ENCODE measurements around the gene SLC27A1.
A peak's percentile ranks its signal among the peaks of the same experiment; 100 is the strongest.
"Not testable (repeated sequence)": the region's sequence is repeated elsewhere in the genome, so short reads cannot be mapped to it uniquely, and the experiment has no call there.

SLC27A1 gene

DNA sequence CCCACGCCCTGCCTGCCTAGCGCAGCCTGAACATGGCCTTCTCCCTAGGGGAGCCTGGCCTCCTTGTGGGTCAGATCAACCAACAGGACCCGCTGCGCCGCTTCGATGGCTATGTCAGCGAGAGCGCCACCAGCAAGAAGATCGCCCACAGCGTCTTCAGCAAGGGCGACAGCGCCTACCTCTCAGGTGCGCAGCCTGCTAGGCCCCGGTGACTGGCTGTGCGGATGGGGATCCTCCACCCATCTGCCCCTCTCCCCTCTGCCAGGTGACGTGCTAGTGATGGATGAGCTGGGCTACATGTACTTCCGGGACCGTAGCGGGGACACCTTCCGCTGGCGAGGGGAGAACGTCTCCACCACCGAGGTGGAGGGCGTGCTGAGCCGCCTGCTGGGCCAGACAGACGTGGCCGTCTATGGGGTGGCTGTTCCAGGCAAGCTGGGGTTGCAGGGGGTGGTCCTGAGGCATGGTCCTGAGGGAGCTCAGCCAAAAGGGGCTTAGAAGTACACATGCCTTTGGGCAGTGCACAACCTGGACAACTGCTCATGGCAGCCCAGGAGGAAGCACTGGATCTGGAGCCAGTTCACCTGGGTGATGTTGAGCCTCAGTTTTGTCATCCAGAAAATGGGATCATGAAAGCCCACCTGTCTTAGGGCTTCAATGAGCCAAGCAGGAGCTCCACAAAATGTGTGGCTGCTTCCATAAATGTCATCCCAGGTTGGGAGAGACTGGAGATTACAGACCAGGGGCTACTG is 30.3 kb downstream of the SLC27A1 start:
- no peak overlapping the region for H3K27ac ChIP-seq (ENCODE audit: low read length)
- no peaks in the 10 kb centered on the region for H3K27me3 ChIP-seq (ENCODE audit: control insufficient read depth in 1 of 2, insufficient read depth in 2 of 2, low read length in 2 of 2)
- H3K9me3 ChIP-seq (ENCODE audit: control insufficient read depth in 2 of 2, low read length in 2 of 2) = no peaks in the 10 kb centered on the region
- no peak overlapping the region for H3K9ac ChIP-seq (ENCODE audit: low read length in 2 of 2)
- peaks cover 8 to 9% of the 10 kb centered on the region in 2 donors for H3K36me3 ChIP-seq (ENCODE audit: control insufficient read depth in 2 of 2, insufficient read depth in 2 of 2, low read length in 2 of 2)
- no peak overlapping the region for H3K4me3 ChIP-seq (ENCODE audit: low read length in 2 of 2)
- H3K4me1 ChIP-seq (ENCODE audit: control insufficient read depth, insufficient read depth, low read length) = peaks cover 7% of the 10 kb centered on the region

DNA sequence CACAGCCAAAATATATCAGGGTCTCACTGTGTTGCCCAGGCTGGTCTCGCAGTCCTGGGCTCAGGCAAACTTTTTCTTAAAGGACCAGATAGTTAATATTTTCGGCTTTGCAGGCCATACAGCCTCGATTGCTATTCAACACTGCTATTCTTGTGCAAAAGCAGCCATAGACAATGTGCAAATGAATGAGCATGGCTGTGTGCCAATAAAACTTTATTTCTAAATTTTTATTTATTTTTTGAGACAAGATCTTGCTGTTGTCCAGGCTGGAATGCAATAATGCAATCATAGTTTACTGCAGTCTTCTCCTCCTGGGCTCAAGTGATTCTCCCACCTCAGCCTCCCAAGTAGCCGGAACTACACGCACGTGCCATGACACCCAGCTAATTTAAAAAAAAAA is 32.9 kb downstream of the SLC27A1 start:
- Histone ChIP-seq H3K36me3 (ENCODE audit: control insufficient read depth in 2 of 2, insufficient read depth in 2 of 2, low read length in 2 of 2) (peaks cover 8 to 9% of the 10 kb centered on the region in 2 donors), H3K9ac (ENCODE audit: low read length in 2 of 2) (no peak overlapping the region), H3K4me3 (ENCODE audit: low read length in 2 of 2) (no peak overlapping the region), H3K27ac (ENCODE audit: low read length) (no peak overlapping the region), H3K4me1 (ENCODE audit: control insufficient read depth, insufficient read depth, low read length) (peaks cover 9% of the 10 kb centered on the region), H3K27me3 (ENCODE audit: control insufficient read depth in 1 of 2, insufficient read depth in 2 of 2, low read length in 2 of 2) (no peaks in the 10 kb centered on the region), H3K9me3 (ENCODE audit: control insufficient read depth in 2 of 2, low read length in 2 of 2) (no peaks in the 10 kb centered on the region)

DNA sequence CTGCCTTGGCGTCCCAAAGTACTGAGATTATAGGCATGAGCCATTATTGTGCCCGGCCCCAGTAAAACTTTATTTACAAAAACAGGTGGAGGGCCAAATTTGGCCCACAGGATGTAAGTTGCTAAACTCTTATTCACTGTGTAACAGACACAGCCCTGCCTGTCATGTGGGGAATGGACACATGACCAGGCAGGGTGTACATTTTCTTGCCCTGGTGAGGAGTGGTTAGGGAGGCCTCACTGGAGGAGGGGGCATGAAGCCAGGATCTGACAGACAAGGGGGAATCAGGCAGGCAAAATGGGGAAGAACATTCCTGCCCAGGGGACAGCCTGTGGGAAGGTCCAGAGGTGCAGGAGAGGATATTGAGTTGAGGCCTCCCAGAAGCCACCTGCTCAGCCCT is 33.7 kb downstream of the SLC27A1 start:
- no peak overlapping the region for H3K4me3 ChIP-seq (ENCODE audit: low read length in 2 of 2)
- no peaks in the 10 kb centered on the region for H3K27me3 ChIP-seq (ENCODE audit: control insufficient read depth in 1 of 2, insufficient read depth in 2 of 2, low read length in 2 of 2)
- no peak overlapping the region for H3K9ac ChIP-seq (ENCODE audit: low read length in 2 of 2)
- peaks cover 9% of the 10 kb centered on the region for H3K4me1 ChIP-seq (ENCODE audit: control insufficient read depth, insufficient read depth, low read length)
- peaks cover 8 to 9% of the 10 kb centered on the region in 2 donors for H3K36me3 ChIP-seq (ENCODE audit: control insufficient read depth in 2 of 2, insufficient read depth in 2 of 2, low read length in 2 of 2)
- H3K9me3 ChIP-seq (ENCODE audit: control insufficient read depth in 2 of 2, low read length in 2 of 2) = no peaks in the 10 kb centered on the region
- H3K27ac ChIP-seq (ENCODE audit: low read length) = no peak overlapping the region

DNA sequence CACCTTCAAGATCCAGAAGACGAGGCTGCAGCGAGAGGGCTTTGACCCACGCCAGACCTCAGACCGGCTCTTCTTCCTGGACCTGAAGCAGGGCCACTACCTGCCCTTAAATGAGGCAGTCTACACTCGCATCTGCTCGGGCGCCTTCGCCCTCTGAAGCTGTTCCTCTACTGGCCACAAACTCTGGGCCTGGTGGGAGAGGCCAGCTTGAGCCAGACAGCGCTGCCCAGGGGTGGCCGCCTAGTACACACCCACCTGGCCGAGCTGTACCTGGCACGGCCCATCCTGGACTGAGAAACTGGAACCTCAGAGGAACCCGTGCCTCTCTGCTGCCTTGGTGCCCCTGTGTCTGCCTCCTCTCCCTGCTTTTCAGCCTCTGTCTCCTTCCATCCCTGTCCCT is 34.1 kb downstream of the SLC27A1 start:
- no peak overlapping the region for H3K9ac ChIP-seq (ENCODE audit: low read length in 2 of 2)
- no peak overlapping the region for H3K4me3 ChIP-seq (ENCODE audit: low read length in 2 of 2)
- H3K27me3 ChIP-seq (ENCODE audit: control insufficient read depth in 1 of 2, insufficient read depth in 2 of 2, low read length in 2 of 2) = no peaks in the 10 kb centered on the region
- peaks cover 8 to 9% of the 10 kb centered on the region in 2 donors for H3K36me3 ChIP-seq (ENCODE audit: control insufficient read depth in 2 of 2, insufficient read depth in 2 of 2, low read length in 2 of 2)
- peaks cover 9% of the 10 kb centered on the region for H3K4me1 ChIP-seq (ENCODE audit: control insufficient read depth, insufficient read depth, low read length)
- no peak overlapping the region for H3K27ac ChIP-seq (ENCODE audit: low read length)
- no peaks in the 10 kb centered on the region for H3K9me3 ChIP-seq (ENCODE audit: control insufficient read depth in 2 of 2, low read length in 2 of 2)

DNA sequence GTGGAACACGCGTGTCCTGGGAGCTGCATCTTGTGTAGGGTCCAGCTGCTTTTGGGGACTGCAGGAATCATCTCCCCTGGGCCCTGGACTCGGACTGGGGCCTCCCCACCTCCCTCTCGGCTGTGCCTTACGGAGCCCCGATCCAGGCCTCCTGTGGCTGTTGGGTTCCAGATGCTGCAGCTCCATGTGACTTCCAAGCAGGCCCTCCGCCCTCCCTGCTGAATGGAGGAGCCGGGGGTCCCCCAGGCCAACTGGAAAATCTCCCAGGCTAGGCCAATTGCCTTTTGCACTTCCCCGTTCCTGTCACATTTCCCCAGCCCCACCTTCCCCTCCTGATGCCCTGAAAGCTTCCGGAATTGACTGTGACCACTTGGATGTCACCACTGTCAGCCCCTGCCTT is 34.9 kb downstream of the SLC27A1 start:
- peaks cover 8 to 9% of the 10 kb centered on the region in 2 donors for H3K36me3 ChIP-seq (ENCODE audit: control insufficient read depth in 2 of 2, insufficient read depth in 2 of 2, low read length in 2 of 2)
- no peaks in the 10 kb centered on the region for H3K9me3 ChIP-seq (ENCODE audit: control insufficient read depth in 2 of 2, low read length in 2 of 2)
- H3K27ac ChIP-seq (ENCODE audit: low read length) = no peak overlapping the region
- H3K4me3 ChIP-seq (ENCODE audit: low read length in 2 of 2) = no peak overlapping the region
- no peak overlapping the region for H3K9ac ChIP-seq (ENCODE audit: low read length in 2 of 2)
- no peaks in the 10 kb centered on the region for H3K27me3 ChIP-seq (ENCODE audit: control insufficient read depth in 1 of 2, insufficient read depth in 2 of 2, low read length in 2 of 2)
- H3K4me1 ChIP-seq (ENCODE audit: control insufficient read depth, insufficient read depth, low read length) = peaks cover 9% of the 10 kb centered on the region

DNA sequence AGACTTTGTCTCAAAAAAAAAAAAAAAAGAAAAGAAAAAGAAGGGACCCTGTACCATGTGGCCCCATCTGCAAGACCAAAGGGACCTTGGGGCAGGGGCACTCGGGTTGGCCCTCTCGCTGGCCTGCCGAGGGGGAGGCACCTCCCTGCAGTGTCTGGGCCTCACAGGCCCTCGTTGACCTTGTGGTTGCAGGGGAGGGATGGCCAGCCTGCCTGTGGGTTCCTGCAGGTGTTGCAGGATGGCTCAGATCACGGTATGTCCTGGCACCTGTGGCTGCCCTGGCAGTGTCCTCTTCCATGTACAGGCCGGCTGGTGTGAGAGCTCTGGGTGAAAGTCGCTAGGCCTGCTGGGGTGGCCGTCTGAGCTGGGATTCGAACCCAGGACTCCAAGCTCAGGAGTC is 36.4 kb downstream of the SLC27A1 start:
- Histone ChIP-seq H3K9me3 (ENCODE audit: control insufficient read depth in 2 of 2, low read length in 2 of 2) (no peaks in the 10 kb centered on the region), H3K4me1 (ENCODE audit: control insufficient read depth, insufficient read depth, low read length) (peaks cover 17% of the 10 kb centered on the region), H3K9ac (ENCODE audit: low read length in 2 of 2) (no peak overlapping the region), H3K36me3 (ENCODE audit: control insufficient read depth in 2 of 2, insufficient read depth in 2 of 2, low read length in 2 of 2) (no peaks in the 10 kb centered on the region), H3K27me3 (ENCODE audit: control insufficient read depth in 1 of 2, insufficient read depth in 2 of 2, low read length in 2 of 2) (no peaks in the 10 kb centered on the region), H3K4me3 (ENCODE audit: low read length in 2 of 2) (no peak overlapping the region), H3K27ac (ENCODE audit: low read length) (no peak overlapping the region)

DNA sequence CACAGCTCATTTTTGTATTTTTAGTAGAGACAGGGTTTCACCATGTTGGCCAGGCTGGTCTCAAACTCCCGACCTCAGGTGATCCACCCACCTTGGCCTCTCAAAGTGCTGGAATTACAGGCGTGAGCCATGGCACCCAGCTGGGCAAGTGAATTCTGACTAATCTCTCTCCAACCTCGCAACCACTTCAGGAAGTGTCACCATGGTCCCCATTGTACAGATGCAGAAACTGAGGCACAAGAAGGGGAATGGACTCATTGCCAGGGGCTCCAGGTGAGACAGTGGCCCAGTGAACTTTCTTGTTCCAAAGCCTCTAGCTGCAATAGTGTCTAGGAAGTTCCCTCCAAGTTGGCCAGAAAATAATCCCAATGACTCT is 38.2 kb downstream of the SLC27A1 start:
- peaks cover 26% of the 10 kb centered on the region for H3K4me1 ChIP-seq (ENCODE audit: control insufficient read depth, insufficient read depth, low read length)
- H3K9ac ChIP-seq (ENCODE audit: low read length in 2 of 2); H3K36me3 ChIP-seq (ENCODE audit: control insufficient read depth in 2 of 2, insufficient read depth in 2 of 2, low read length in 2 of 2); H3K27ac ChIP-seq (ENCODE audit: low read length); H3K27me3 ChIP-seq (ENCODE audit: control insufficient read depth in 1 of 2, insufficient read depth in 2 of 2, low read length in 2 of 2); H3K9me3 ChIP-seq (ENCODE audit: control insufficient read depth in 2 of 2, low read length in 2 of 2); H3K4me3 ChIP-seq (ENCODE audit: low read length in 2 of 2): not testable (repeated sequence)

DNA sequence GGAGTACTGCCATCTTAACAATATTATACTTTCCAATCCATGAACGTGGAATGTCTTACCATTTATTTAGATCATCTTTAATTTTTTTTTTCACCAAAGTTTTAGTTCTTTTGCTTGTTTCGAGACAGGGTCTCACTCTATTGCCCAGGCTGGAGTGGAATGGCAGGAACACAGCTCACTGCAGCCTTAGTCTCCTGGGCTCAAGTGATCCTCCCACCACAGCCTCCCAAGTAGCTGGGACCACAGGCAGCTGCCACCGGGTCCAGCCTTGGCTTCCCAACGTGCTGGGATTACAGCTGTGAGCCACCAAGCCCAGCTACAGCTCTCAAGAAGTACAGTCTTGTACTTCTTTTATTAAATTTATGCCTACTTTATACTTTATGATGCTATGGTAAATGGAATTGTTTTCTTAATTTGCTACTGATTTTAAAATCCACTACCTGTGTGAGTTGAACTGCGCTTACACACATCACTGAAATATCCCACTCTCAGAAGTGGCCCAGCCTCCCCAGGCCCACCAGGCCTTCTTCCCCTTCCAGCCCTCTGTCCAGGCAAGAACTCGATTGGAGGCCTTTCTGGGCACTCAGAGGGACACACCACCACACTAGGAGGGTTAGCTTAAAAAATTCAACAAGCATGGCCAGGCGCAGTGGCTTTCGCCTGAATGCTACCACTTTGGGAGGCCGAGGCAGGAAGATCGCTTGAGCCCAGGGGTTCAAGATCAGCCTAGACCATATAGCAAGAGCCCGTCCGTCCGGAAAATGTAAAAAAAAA is 40.1 kb downstream of the SLC27A1 start:
- Histone ChIP-seq H3K27ac (ENCODE audit: low read length) (no peak overlapping the region), H3K4me1 (ENCODE audit: control insufficient read depth, insufficient read depth, low read length) (peaks cover 25% of the 10 kb centered on the region), H3K36me3 (ENCODE audit: control insufficient read depth in 2 of 2, insufficient read depth in 2 of 2, low read length in 2 of 2) (no peaks in the 10 kb centered on the region), H3K9ac (ENCODE audit: low read length in 2 of 2) (peak overlapping the region; percentile 69 to 96), H3K27me3 (ENCODE audit: control insufficient read depth in 1 of 2, insufficient read depth in 2 of 2, low read length in 2 of 2) (no peaks in the 10 kb centered on the region), H3K9me3 (ENCODE audit: control insufficient read depth in 2 of 2, low read length in 2 of 2) (no peaks in the 10 kb centered on the region), H3K4me3 (ENCODE audit: low read length in 2 of 2) (peak overlapping the region; percentile 77 to 88)

DNA sequence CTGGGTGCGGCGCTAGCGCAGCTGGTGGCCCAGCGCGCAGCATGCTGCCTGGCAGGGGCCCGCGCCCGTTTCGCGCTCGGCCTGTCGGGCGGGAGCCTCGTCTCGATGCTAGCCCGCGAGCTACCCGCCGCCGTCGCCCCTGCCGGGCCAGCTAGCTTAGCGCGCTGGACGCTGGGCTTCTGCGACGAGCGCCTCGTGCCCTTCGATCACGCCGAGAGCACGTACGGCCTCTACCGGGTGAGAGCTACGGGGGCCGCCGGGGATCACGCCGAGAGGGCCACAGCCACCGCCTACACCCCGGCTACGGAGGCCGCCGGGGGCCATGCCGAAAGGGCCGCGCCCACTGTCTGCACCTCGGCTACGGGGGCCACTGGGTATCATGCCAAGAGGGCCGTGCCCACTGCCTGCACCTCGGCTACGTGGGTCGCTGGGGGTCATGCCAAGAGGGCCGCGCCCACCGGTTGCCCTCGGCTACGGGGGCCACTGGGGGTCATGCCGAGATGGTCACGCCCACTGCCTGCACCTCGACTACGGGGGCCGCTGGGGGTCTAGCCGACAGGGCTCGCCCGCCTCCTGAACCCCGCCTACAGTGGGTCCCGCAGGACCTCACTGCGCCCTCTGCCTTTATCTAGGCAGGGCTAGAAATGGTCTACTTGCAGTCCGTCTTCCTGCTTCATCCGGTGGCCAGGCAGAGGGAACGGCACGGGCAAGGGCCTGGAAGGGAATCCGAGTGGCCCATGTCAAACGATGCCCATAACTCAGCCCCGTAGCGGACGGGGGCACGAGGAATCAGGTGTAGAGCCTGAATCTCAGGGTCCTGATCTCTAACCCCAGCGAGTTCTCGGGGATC is 41.6 kb downstream of the SLC27A1 start:
- no peaks in the 10 kb centered on the region for H3K9me3 ChIP-seq (ENCODE audit: control insufficient read depth in 2 of 2, low read length in 2 of 2)
- peak overlapping the region; percentile 94 for H3K27ac ChIP-seq (ENCODE audit: low read length)
- H3K36me3 ChIP-seq (ENCODE audit: control insufficient read depth in 2 of 2, insufficient read depth in 2 of 2, low read length in 2 of 2) = peaks cover 0 to under 1% of the 10 kb centered on the region in 2 donors
- peaks cover 20% of the 10 kb centered on the region for H3K4me1 ChIP-seq (ENCODE audit: control insufficient read depth, insufficient read depth, low read length)
- peak overlapping the region; percentile 77 to 88 for H3K4me3 ChIP-seq (ENCODE audit: low read length in 2 of 2)
- peak overlapping the region; percentile 69 to 96 for H3K9ac ChIP-seq (ENCODE audit: low read length in 2 of 2)
- no peaks in the 10 kb centered on the region for H3K27me3 ChIP-seq (ENCODE audit: control insufficient read depth in 1 of 2, insufficient read depth in 2 of 2, low read length in 2 of 2)

DNA sequence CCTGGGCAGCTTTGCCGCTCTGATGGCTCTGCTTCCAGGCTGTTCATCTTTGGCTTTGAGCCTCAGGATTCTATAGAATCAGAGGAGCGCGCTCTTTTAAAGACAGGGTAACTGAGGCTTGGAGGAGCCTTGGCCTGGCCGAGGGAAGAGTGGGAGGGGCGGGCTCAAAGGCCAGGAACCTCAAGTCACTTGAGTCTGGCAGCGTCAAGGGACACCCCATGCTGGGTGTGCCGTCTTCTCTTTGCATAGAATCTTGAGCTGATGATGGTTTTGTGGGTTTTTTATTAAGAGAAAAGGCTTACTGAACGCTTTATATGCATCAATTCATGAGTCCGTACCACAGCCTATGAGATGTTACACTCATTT is 42.2 kb downstream of the SLC27A1 start:
- Histone ChIP-seq H3K36me3 (ENCODE audit: control insufficient read depth in 2 of 2, insufficient read depth in 2 of 2, low read length in 2 of 2) (peaks cover 6% of the 10 kb centered on the region in 2 donors), H3K4me3 (ENCODE audit: low read length in 2 of 2) (peak overlapping the region; percentile 77 to 88), H3K27ac (ENCODE audit: low read length) (peak overlapping the region; percentile 94), H3K9ac (ENCODE audit: low read length in 2 of 2) (peak overlapping the region; percentile 69 to 96), H3K4me1 (ENCODE audit: control insufficient read depth, insufficient read depth, low read length) (peaks cover 20% of the 10 kb centered on the region), H3K9me3 (ENCODE audit: control insufficient read depth in 2 of 2, low read length in 2 of 2) (peaks cover 0 to 5% of the 10 kb centered on the region in 2 donors), H3K27me3 (ENCODE audit: control insufficient read depth in 1 of 2, insufficient read depth in 2 of 2, low read length in 2 of 2) (no peaks in the 10 kb centered on the region)
